Measurements from ENCODE around the gene SORL1. TPM values are rescaled to one million over a fixed set of nuclear protein-coding genes. Genes with fewer than 3 reads are reported as not detected.

SORL1 gene
- total RNA-seq, 1 donor from 2014 or later: 46.0 TPM

DNA sequence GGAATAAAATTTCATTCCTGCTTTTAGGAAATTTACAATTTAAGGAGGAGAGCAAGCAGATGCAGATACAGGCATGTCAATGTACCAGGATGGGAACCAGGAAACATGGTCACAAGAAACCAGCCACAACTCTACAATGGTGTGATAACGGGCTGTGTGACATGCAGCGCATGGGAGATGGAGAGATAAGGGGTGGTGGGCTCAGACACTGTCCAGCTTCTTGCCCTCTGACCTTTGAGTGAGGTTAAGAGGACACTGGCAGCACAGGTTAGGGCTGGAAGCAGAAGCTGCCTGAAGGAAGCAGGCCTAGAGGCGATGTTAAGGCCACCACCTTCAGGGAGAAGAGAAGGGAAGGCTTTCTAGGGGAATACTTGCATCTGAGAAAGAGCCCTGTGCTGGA, 3.0 kb downstream of the SORL1 start:
- Histone ChIP-seq H3F3A (ENCODE audit: low read depth) (peaks cover 5% of the 10 kb centered on the region), H3K9me3 (ENCODE audit: low read depth) (no peaks in the 10 kb centered on the region), H3K4me1 (peaks cover 47% of the 10 kb centered on the region), H4K20me1 (ENCODE audit: low read depth) (peaks cover 26% of the 10 kb centered on the region), H3K79me2 (ENCODE audit: low read depth) (peaks cover 79% of the 10 kb centered on the region), H3K4me2 (no peak overlapping the region), H3K27me3 (peaks cover 8% of the 10 kb centered on the region), H3K9ac (no peak overlapping the region), H3K27ac (no peak overlapping the region), H3K4me3 (no peak overlapping the region), H3K36me3 (no peaks in the 10 kb centered on the region), H2AFZ (replicated peaks) (no peak overlapping the region)
- no peak for DNase-seq (ENCODE audit: low spot score)
- Mint-ChIP-seq H3K27me3 (ENCODE audit: insufficient read depth, low read depth) (peaks cover 18% of the 10 kb centered on the region), H3K27ac (no peak overlapping the region), H3K9me3 (no peaks in the 10 kb centered on the region), H3K4me1 (peaks cover 31% of the 10 kb centered on the region), H3K36me3 (no peaks in the 10 kb centered on the region), H3K4me3 (no peak overlapping the region)
- TF ChIP-seq EZH2phosphoT487 (IDR thresholded peaks at IDR 0.05) (no peak), EZH2 (IDR thresholded peaks at IDR 0.05) (no peak), CTCF (IDR thresholded peaks at IDR 0.05) (no peak)

GRCh38 chr11:121456151-121456550, 4.0 kb downstream of the SORL1 start:
- Mint-ChIP-seq H3K27ac (no peak overlapping the region), H3K4me1 (peaks cover 31% of the 10 kb centered on the region)
- peaks cover 45% of the 10 kb centered on the region for H3K4me1 ChIP-seq

GRCh38 chr11:121456816-121457431, 4.8 kb downstream of the SORL1 start:
- Histone ChIP-seq H3K4me1 (peaks cover 40% of the 10 kb centered on the region), H4K20me1 (ENCODE audit: low read depth) (peaks cover 33% of the 10 kb centered on the region), H3K9ac (no peak overlapping the region), H3K4me3 (no peak overlapping the region), H3K79me2 (ENCODE audit: low read depth) (peaks cover 97% of the 10 kb centered on the region), H3K27ac (no peak overlapping the region), H3K27me3 (no peaks in the 10 kb centered on the region), H3K4me2 (no peak overlapping the region), H3K9me3 (ENCODE audit: low read depth) (no peaks in the 10 kb centered on the region), H3K36me3 (no peaks in the 10 kb centered on the region), H2AFZ (replicated peaks) (no peak overlapping the region), H3F3A (ENCODE audit: low read depth) (peaks cover 5% of the 10 kb centered on the region)
- DNase-seq (ENCODE audit: low spot score): no peak
- H3K4me1 Mint-ChIP-seq: peaks cover 25% of the 10 kb centered on the region
- H3K9me3 Mint-ChIP-seq: no peaks in the 10 kb centered on the region
- no peaks in the 10 kb centered on the region for H3K36me3 Mint-ChIP-seq
- no peak overlapping the region for H3K27ac Mint-ChIP-seq
- H3K27me3 Mint-ChIP-seq (ENCODE audit: insufficient read depth, low read depth): peaks cover 10% of the 10 kb centered on the region
- no peak overlapping the region for H3K4me3 Mint-ChIP-seq
- TF ChIP-seq EZH2 (IDR thresholded peaks at IDR 0.05) (no peak), CTCF (IDR thresholded peaks at IDR 0.05) (no peak), EZH2phosphoT487 (IDR thresholded peaks at IDR 0.05) (no peak)

More at GRCh38 chr11:121456151-121456550, 4.0 kb downstream of the SORL1 start:
- no peak for TF ChIP-seq EZH2phosphoT487 (IDR thresholded peaks at IDR 0.05)
- no peak for TF ChIP-seq EZH2 (IDR thresholded peaks at IDR 0.05)
- no peak for TF ChIP-seq CTCF (IDR thresholded peaks at IDR 0.05)
- Histone ChIP-seq H3K4me3 (no peak overlapping the region), H2AFZ (replicated peaks) (no peak overlapping the region), H3K36me3 (no peaks in the 10 kb centered on the region), H3K9ac (no peak overlapping the region), H3K4me2 (no peak overlapping the region), H3K9me3 (ENCODE audit: low read depth) (no peaks in the 10 kb centered on the region), H3K27me3 (peaks cover under 1% of the 10 kb centered on the region), H4K20me1 (ENCODE audit: low read depth) (peaks cover 33% of the 10 kb centered on the region), H3K27ac (no peak overlapping the region), H3K79me2 (ENCODE audit: low read depth) (peaks cover 89% of the 10 kb centered on the region), H3F3A (ENCODE audit: low read depth) (peaks cover 5% of the 10 kb centered on the region)
- Mint-ChIP-seq H3K27me3 (ENCODE audit: insufficient read depth, low read depth) (peaks cover 14% of the 10 kb centered on the region), H3K36me3 (no peaks in the 10 kb centered on the region), H3K4me3 (no peak overlapping the region), H3K9me3 (no peaks in the 10 kb centered on the region)
- no peak for DNase-seq (ENCODE audit: low spot score)
